ENCODE data around the gene FABP2.

FABP2 gene

GRCh38 chr4:119271361-119272085 lies 50.4 kb downstream of the FABP2 start:
- Histone ChIP-seq H3K36me3 (ENCODE audit: control insufficient read depth in 1 of 2, insufficient read depth in 2 of 2, low read length in 2 of 2) (peaks cover 12 to 21% of the 10 kb centered on the region in 2 donors), H3K4me3 (ENCODE audit: low read depth in 1 of 2, low read length in 2 of 2) (no peak overlapping the region), H3K27ac (ENCODE audit: low read depth, low read length) (no peak overlapping the region), H3K9ac (ENCODE audit: low read depth in 1 of 2, low read length in 2 of 2) (no peak overlapping the region), H3K4me1 (ENCODE audit: control insufficient read depth in 1 of 2, insufficient read depth in 2 of 2, low read length in 2 of 2) (no peaks in the 10 kb centered on the region), H3K9me3 (ENCODE audit: control insufficient read depth in 1 of 2, low read length in 2 of 2) (no peaks in the 10 kb centered on the region), H3K27me3 (ENCODE audit: control insufficient read depth in 1 of 2, insufficient read depth in 2 of 2, low read length in 2 of 2) (no peaks in the 10 kb centered on the region)

- no peak overlapping the region for H3K9ac ChIP-seq (ENCODE audit: low read depth in 1 of 2, low read length in 2 of 2)
- H3K4me1 ChIP-seq (ENCODE audit: control insufficient read depth in 1 of 2, insufficient read depth in 2 of 2, low read length in 2 of 2) = no peaks in the 10 kb centered on the region
- H3K27ac ChIP-seq (ENCODE audit: low read depth, low read length) = no peak overlapping the region
- H3K9me3 ChIP-seq (ENCODE audit: control insufficient read depth in 1 of 2, low read length in 2 of 2) = no peaks in the 10 kb centered on the region
- H3K27me3 ChIP-seq (ENCODE audit: control insufficient read depth in 1 of 2, insufficient read depth in 2 of 2, low read length in 2 of 2) = no peaks in the 10 kb centered on the region
- H3K36me3 ChIP-seq (ENCODE audit: control insufficient read depth in 1 of 2, insufficient read depth in 2 of 2, low read length in 2 of 2) = peaks cover 12 to 24% of the 10 kb centered on the region in 2 donors
- no peak overlapping the region for H3K4me3 ChIP-seq (ENCODE audit: low read depth in 1 of 2, low read length in 2 of 2)
Observed at GRCh38 chr4:119268466-119268865, 53.5 kb downstream of the FABP2 start.
